HG02943 (cell line): ENCODE results near the gene ZBTB9.
A peak's percentile ranks its signal among the peaks of the same experiment; 100 is the strongest.

Source experiments
- ATAC-seq: cut with Tn5 transposase; IDR thresholded peaks from one replicate; pipeline ENCODE4 v1.9.1; 2021; ENCODE audit warnings: mild to moderate bottlenecking, low read depth, moderate library complexity; ENCODE audit not compliant: unreplicated experiment

ZBTB9 gene, protein sequence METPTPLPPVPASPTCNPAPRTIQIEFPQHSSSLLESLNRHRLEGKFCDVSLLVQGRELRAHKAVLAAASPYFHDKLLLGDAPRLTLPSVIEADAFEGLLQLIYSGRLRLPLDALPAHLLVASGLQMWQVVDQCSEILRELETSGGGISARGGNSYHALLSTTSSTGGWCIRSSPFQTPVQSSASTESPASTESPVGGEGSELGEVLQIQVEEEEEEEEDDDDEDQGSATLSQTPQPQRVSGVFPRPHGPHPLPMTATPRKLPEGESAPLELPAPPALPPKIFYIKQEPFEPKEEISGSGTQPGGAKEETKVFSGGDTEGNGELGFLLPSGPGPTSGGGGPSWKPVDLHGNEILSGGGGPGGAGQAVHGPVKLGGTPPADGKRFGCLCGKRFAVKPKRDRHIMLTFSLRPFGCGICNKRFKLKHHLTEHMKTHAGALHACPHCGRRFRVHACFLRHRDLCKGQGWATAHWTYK

DNA sequence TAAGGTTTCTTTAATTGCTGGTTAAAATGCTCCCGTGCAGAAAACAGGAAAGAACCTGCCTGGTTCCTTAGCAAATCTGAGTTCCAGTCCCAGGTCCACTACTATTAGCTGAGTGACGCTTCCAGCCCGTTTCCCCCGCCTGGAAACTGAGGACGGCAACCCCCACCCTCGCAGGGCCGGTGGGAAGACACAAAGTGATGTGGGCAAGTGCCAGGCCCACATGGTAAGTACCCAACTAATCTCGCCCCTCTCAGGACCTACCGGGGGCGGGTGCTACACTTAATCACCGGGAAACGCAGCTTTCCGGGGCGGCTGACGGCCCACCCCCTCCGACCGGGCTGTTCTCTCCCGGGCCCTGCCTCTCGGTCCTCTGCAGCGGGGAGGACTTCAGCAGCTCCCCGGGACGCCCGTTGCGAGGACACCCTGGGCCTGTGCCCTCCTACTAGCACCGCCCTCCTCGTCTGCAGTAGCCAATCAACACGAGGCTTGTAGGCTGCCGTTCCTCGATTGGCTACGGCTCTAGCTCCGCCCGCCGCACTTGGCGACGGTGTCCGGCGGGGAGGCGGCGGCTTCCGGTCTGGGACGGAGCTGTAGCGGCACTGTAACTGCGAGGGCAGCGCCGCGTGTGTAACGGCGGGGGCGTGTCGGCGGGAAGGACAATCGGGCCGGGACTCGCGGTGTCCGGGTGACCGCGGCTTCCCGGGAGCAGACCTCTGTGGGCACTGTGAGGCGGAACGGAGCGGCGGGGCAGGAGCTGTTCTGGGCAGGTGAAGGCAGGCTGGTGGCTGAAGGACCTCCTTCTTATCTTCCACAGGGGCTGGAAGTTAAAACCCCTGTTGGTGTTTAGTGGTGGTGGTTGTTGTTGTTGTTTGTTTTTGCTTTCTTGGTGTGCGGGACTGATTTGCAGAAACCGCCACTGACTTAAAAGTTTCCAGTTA, at the start of gene ZBTB9:
TSS of gene ZBTB9 (plus strand) at position 568 of the 938 bp plus-strand sequence. CDS start 525 bp downstream, outside the sequence.
- ATAC-seq: peak; percentile 91

DNA sequence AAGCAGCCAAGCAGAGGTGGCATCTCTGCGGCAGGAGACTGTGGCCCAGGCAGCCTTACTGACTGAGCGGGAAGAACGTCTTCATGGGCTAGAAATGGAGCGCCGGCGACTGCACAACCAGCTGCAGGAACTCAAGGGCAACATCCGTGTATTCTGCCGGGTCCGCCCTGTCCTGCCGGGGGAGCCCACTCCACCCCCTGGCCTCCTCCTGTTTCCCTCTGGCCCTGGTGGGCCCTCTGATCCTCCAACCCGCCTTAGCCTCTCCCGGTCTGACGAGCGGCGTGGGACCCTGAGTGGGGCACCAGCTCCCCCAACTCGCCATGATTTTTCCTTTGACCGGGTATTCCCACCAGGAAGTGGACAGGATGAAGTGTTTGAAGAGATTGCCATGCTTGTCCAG, 49.5 kb upstream of the ZBTB9 start:
- no peak for ATAC-seq

DNA sequence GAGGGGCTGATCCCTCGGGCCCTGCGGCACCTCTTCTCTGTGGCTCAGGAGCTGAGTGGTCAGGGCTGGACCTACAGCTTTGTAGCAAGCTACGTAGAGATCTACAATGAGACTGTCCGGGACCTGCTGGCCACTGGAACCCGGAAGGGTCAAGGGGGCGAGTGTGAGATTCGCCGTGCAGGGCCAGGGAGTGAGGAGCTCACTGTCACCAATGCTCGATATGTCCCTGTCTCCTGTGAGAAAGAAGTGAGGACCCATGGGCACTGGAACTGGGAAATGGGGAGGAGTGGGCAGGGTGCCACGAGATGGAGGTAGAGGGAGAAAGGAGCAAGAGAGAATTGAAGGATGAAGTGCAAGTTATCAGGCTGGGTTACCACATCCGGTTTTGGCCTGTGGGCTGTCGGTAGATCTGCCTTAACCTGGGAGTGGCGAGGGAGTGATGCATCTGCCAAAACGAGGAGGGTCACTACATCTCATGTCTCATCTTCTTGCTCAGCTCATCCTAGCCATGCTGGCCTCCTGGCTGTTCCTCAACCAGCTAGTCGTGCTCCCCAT, 48.9 kb upstream of the ZBTB9 start:
- no peak for ATAC-seq

DNA sequence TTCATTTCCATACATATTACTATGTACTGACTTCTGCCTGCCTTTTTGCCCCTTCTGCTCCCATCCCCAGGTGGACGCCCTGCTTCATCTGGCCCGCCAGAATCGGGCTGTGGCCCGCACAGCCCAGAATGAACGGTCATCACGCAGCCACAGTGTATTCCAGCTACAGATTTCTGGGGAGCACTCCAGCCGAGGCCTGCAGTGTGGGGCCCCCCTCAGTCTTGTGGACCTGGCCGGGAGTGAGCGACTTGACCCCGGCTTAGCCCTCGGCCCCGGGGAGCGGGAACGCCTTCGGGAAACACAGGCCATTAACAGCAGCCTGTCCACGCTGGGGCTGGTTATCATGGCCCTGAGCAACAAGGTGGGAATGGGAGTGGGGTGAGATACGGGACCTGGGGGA, 48.2 kb upstream of the ZBTB9 start:
- ATAC-seq: no peak

DNA sequence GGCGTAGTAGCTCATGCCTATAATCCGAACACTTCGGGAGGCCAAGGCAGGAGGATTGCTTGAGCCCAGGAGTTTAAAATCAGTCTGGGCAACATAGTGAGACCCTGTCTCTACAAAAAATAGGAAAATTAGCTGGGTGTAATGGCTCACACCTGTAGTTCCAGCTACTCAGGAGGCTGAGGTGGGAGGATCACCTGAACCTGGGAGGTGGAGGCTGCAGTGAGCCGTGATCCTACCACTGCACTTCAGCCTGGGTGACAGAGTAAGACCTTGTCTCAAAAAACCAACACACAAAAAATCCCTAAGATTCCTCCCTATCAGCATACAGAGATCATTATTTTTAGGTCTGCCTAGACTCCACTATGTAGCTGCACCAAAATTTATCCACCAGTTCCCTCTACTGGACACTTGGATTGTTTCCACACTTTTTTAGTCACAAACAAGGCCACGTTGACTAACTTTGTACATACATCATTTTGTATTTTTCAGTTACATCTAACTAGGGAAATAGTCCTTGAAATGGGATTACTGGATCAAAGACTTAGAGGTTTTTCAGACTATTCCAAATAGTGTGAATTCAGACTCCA, 47.2 kb upstream of the ZBTB9 start:
- no peak for ATAC-seq

DNA sequence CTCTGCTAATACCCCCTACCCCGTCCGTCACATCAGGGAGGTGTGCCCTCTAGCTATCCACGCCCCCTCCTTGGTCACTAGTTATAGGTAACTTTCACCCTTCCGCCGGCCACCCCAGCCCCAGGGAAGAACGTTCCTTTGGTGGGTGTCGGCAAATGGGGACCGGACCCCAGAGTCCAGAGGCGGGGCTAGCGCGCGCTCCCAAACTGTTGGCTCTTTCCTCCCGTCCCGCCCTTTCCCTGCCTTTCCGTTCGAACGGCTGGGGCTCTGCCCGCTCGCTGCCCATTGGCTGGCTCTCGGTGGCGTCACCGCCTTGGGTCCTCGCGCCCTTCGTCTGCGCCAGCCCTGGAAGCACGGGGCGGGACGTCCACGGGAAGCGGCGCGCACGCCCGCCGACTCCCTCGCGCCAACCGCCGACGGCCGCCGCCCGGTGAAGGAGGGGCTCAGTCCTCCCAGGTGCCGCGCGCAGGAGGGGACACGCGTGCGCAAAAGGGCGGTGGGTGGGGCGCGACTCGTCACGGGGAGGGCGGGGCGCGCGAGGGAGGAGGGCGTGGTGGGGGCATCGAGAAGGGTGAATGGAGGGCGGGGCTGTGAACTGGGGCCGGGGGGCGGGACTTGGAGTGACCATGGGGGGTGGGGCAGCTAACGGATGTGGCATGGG, 44.2 kb upstream of the ZBTB9 start:
- ATAC-seq: peak; percentile 75

DNA sequence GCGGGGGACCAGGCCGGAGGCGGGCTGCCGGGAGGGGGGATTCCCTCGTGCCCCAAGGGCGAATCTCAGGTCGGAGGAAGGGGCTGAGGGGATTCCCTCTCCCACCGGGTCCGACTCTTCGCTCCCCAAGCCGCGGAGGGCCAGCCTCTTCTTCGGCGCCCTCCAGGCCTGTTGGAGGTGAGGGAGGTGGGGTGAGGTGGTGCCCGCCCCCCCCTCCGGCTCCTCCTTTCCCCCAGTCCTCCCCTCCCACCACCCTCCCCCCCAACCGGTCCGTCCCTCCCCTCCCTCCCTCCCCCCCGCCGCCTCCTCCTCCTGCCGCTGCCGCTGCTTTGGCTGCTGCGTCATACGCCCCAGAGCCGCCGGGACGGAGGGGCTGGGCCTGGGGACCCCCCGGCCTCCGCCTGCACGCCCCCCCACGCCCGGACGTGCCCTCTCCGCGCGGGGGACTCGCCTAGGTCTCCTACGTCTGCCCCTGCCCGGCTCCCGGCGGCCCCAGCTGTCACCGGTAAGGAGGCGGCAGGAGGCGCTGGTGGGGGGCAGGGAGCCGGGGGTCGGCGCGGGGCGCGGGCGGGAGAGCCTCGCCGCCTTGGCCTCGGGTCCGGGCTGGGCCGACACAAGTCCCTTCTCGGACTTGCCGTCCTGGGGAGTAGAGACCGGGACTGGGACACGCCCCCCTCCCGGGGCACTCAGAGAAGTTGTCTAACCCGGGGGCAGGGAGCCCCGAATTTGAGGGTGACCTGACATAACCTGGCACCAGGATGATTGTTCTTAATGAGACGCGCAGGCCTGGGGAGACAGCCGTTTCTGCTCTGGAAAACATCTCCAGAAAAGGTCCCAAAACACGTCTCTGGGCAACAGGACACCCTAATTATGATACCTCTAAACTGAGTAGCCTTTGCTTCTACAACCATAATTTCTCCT, 43.4 kb upstream of the ZBTB9 start, which contains the start of gene PHF1:
TSS of gene PHF1 (plus strand) at position 304 of the 921 bp plus-strand sequence. CDS start 1,250 bp downstream, outside the sequence.
- ATAC-seq: peak; percentile 24

DNA sequence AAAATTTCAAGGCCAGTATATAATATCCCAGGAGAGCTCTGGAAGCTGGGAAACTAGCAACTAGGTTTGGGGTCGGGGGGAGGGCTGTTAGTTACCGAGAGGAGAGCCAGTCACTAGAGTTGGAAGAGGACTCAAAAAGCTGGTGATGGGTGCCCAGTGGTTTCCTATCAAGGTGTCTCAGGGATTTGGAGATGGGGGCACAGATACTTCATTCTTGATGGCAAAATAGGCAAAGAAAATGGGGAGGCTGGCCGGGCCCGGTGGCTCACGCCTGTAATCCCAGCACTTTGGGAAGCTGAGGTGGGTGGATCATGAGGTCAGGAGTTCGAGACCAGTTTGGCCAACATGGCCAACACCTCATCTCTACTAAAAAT, 42.8 kb upstream of the ZBTB9 start:
- ATAC-seq: no peak

DNA sequence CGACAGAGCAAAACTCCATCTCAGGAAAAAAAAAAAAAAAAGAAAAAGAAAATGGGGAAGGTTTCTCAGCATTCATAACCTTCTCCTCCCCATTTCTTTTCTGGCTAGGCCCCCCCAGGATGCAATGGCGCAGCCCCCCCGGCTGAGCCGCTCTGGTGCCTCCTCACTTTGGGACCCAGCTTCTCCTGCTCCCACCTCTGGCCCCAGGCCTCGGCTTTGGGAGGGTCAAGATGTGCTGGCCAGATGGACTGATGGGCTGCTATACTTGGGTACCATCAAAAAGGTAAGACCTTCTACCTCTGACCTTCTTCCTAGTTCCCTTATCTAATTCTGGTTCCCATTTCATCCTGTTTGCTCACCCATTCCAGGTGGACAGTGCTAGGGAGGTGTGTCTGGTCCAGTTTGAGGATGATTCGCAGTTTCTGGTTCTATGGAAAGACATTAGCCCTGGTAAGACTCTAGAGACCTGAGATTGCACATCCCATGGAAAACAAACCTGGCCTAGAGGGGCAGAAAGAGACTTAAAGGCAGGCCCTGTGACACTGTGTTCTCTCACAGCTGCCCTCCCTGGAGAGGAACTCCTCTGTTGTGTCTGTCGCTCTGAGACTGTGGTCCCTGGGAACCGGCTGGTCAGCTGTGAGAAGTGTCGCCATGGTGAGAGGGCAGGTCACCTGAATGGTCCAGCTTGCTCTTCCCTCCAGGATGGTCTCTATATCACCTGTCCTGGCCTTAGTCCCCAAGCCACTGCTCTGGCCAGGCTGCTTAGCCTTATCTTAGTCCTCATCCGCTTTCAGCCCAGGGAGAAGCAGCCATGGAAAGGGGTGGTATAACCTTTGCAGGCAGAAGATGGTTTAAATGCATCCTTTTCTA, 42.0 kb upstream of the ZBTB9 start:
- ATAC-seq: no peak

DNA sequence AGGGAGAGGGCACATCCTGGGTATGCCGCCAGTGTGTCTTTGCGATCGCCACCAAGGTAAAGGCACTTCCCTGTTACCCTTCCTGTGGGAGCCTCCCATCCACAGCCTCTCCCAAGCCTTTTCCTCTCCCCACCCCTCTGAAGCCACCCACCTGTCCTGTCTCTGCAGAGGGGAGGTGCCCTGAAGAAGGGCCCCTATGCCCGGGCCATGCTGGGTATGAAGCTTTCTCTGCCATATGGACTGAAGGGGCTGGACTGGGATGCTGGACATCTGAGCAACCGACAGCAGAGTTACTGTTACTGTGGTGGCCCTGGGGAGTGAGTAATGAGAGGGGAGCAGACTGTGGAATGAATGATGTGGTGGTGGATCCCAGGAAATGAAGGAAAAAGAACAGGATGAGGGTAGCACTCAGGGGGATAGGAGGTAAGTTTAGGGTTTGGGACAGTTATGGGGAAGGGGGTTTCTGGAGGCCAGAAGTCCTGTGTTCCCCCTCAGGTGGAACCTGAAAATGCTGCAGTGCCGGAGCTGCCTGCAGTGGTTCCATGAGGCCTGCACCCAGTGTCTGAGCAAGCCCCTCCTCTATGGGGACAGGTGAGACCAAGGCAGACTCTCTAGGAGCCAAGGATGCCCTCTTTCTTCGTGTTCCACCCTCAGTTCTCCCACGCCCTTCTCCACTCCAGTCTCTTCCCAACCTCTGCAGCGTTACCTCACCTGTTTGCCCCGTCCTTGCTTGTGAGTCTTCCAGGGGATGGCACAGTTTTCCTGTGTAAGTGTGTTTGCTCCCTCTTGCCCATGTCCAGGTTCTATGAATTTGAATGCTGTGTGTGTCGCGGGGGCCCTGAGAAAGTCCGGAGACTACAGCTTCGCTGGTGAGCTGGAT, 40.9 kb upstream of the ZBTB9 start:
- ATAC-seq: no peak

DNA sequence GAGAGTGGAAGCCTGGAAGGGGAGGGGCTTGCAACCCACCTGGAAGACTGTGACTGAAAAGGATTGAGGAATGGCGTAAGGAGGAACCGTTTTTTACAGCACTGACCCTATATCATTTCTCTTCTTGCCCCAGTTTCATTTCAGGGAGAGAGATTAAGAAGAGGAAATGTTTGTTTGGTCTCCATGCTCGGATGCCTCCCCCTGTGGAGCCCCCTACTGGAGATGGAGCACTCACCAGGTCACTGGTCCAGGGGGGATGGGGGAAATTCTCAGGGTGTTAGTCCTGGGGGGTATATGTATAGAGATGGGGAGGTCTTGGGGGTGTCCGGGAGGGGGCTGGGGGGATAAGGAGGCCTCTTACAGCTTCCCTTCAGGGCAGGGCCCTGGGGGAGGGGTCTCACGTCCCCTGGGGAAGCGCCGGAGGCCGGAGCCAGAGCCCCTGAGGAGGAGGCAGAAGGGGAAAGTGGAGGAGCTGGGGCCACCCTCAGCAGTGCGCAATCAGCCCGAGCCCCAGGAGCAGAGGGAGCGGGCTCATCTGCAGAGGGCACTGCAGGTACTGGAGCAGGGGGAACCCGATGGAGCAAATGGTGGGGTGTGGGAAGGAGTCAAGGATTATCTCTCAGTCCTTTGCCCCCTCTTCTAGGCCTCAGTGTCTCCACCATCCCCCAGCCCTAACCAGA, 39.6 kb upstream of the ZBTB9 start:
- no peak for ATAC-seq

DNA sequence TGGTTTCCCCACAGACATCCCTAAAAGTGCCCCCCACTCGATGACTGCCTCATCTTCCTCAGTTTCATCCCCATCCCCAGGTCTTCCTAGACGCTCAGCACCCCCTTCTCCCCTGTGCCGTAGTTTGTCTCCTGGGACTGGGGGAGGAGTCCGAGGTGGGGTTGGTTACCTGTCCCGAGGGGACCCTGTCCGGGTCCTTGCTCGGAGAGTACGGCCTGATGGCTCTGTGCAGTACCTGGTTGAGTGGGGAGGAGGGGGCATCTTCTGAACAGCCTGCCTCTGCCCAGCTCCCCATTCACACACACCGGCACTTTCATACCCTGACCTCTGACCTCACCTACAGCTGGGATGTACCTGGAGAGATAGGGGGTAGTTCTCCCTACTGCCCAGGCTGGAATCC, 38.5 kb upstream of the ZBTB9 start:
- no peak for ATAC-seq

DNA sequence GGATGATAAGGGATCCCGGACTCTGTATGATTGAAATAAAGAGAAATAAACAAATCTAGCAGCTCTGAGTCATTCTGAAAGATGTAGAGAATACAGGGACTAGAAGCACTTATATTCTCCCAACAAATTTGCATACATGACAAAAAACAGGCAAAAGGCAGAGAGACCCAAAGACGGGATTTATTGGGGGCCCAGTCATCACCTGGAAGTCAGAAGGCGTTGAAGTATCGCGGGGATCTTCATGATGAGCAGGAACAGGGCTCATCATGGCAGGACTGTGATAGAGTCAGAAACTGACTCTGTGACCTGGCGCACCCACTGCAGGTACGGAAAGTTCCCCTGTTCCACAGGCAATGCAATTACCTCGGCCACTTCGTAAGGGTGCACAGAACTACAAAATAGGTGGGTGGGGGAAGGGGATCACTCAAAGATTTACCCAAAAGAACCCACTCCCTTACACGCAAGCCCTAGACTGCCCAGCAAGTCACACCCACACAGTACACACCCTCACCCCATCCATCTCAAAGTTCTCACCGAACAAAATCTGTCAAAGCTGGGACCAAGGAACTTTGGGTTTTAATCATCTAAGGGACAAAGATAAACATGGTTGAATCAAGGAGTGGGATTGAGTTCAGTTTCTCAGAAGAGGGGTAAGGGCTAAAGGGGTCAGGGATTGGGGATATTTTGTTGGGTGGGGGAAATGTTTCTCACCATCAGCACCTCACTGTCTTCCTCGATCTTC, 37.8 kb upstream of the ZBTB9 start:
- ATAC-seq: no peak

DNA sequence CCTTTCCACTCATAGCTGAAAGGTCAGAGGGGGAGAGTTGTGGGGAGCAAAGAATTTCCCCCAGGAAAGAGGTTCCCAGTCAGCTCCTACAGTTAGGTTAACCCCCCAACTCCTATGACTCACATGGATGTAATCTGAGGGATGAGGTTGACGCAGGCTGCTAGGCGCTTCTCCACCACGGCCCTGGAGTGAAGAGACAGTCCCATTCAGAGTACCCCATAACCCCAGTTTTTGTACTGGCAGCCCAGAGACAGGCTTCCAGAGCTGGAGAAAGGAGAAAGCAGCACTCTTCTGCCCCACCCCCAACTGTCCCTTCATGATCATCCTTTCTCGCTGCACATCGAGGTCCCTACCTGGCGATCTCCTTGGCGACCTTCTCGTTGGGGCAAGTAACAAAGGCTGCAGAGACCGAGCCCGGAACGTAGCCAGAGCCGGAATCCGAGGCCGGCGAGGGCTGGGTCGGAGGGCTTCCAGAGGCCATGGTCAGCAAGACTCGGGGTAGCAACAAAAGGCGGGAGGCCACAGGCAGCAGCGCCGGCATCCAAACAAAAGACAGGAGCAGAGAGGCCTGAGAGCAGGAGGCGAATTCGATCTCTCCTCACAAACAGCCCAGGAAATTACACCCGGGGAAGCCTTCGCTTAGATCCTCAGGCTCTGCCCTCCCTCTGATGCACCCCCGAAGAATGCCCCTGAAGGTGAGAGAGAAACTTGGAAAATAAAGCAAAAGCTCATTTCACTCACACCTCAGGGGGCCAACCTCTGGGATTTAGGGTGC, 37.1 kb upstream of the ZBTB9 start:
- no peak for ATAC-seq
